Vagina (tissue), 2 donors: ENCODE results near the gene UBE2I.

ENCODE experiments used
- POLR2A ChIP-seq, 2 donors: fragments of 450-650 bp; IDR thresholded peaks; one replicate each; pipeline ENCODE4 v1.6.1; 2017; ENCODE audit warnings: antibody characterized with exemption in 2 of 2, mild to moderate bottlenecking in 2 of 2, moderate library complexity in 2 of 2
- TF ChIP-seq, protein P1 (sequence below), 3 experiments: fragments of 450-650 bp in 2 of 3; fragments of 200-600 bp in 1 of 3; sonication (generic) in 1 of 3; IDR thresholded peaks; one replicate each; pipeline ENCODE4 v1.5.1; 2017 to 2019; ENCODE audit warnings: antibody characterized with exemption in 3 of 3, mild to moderate bottlenecking in 2 of 3, moderate library complexity in 2 of 3

- TF ChIP-seq, protein P1, sequence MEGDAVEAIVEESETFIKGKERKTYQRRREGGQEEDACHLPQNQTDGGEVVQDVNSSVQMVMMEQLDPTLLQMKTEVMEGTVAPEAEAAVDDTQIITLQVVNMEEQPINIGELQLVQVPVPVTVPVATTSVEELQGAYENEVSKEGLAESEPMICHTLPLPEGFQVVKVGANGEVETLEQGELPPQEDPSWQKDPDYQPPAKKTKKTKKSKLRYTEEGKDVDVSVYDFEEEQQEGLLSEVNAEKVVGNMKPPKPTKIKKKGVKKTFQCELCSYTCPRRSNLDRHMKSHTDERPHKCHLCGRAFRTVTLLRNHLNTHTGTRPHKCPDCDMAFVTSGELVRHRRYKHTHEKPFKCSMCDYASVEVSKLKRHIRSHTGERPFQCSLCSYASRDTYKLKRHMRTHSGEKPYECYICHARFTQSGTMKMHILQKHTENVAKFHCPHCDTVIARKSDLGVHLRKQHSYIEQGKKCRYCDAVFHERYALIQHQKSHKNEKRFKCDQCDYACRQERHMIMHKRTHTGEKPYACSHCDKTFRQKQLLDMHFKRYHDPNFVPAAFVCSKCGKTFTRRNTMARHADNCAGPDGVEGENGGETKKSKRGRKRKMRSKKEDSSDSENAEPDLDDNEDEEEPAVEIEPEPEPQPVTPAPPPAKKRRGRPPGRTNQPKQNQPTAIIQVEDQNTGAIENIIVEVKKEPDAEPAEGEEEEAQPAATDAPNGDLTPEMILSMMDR (IDR thresholded peaks at IDR 0.05): no peak
- TF ChIP-seq POLR2A (IDR thresholded peaks at IDR 0.05): no peak
These were observed 55.1 kb downstream of the UBE2I start for GRCh38 chr16:1364510-1364909.
